Hepatocyte (in vitro differentiated cells): ENCODE data around the gene TOB1.

Source experiments
- CTCF ChIP-seq: fragments of 200-600 bp; sonication (generic); IDR thresholded peaks from 2 replicates; pipeline ENCODE4 v1.5.1; 2016; ENCODE audit warnings: antibody characterized with exemption, mild to moderate bottlenecking; ENCODE audit not compliant: poor library complexity
- EZH2 ChIP-seq: fragments of 200-600 bp; sonication (generic); IDR thresholded peaks from 2 replicates; pipeline ENCODE4 v1.6.1; 2016; ENCODE audit warnings: antibody characterized with exemption, mild to moderate bottlenecking, borderline replicate concordance

DNA sequence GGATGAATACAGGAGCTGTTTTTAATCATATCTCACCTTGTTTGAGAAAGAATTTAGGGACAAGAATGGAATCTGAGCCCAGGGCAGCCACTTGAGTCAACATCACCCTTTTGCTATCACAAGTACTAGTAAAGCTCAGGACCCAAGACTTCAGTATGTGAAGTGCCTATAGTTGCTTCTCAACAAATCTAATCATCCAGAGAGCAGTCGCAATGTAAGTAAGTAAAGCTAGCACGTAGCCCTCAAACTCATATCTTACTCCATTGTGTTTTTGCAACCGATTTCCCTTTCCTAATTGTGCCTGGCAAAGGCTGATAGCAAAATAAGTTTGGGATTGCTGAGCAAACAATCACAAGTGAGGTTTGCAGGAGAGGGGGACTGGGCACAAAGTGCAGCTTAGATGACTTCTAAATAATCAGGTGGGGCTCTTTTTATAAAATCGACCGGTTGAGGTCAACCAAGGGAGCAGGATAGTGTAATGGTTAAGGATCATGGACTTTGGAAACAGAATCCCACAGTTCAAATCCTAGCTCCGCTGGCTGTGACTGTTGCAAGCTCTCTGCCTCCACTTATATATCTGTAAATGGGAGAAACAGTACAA, 13.0 kb downstream of the TOB1 start:
- no peak for TF ChIP-seq CTCF
- no peak for TF ChIP-seq EZH2
